ENCODE results near the gene XAF1. TPM values are rescaled to one million over a fixed set of nuclear protein-coding genes. Genes with fewer than 3 reads are reported as not detected.

The XAF1 gene
- total and polyA plus RNA-seq, 2 donors (not counting 1 experiment from before 2014, with no cell fraction given), result 3.2 to 98.9 TPM

GRCh38 chr17:6796887-6797490 is 41.1 kb downstream of the XAF1 start:
- H3K9ac ChIP-seq (ENCODE audit: insufficient read depth, low read length), result no peak overlapping the region
- peaks cover 3% of the 10 kb centered on the region for H3K27me3 ChIP-seq (ENCODE audit: control insufficient read depth, insufficient read depth, low read length)
- H3K4me2 ChIP-seq (ENCODE audit: extremely low read depth, insufficient read depth, low read length), result no peak overlapping the region
- no peak overlapping the region for H3K4me3 ChIP-seq (replicated peaks in 1 of 4; ENCODE audit: control extremely low read depth in 1 of 4, insufficient read depth in 1 of 4, low read depth in 3 of 4, low read length in 4 of 4)
- H3K36me3 ChIP-seq (ENCODE audit: control insufficient read depth, insufficient read depth, low read length), result no peaks in the 10 kb centered on the region
- no peaks in the 10 kb centered on the region for H4K20me1 ChIP-seq (ENCODE audit: control insufficient read depth, extremely low read depth, insufficient read depth, low read length)
- TF ChIP-seq CTCF (conservative IDR thresholded peaks at IDR 0.05 in 1 of 2, IDR thresholded peaks at IDR 0.05 in 1 of 2; ENCODE audit: low read depth in 1 of 2, low read length in 2 of 2) (no peak), EZH2 (IDR thresholded peaks at IDR 0.05; ENCODE audit: low read length, missing control alignments) (no peak)
- DNase-seq (ENCODE audit: low read depth in 2 of 2), result peak in 1 of 2 donors; percentile 32
- H3K4me1 ChIP-seq (ENCODE audit: control insufficient read depth, extremely low read depth, insufficient read depth, low read length), result no peaks in the 10 kb centered on the region
- H3K79me2 ChIP-seq (ENCODE audit: control insufficient read depth, insufficient read depth, low read length), result no peaks in the 10 kb centered on the region
- no peak overlapping the region for H3K27ac ChIP-seq (ENCODE audit: insufficient read depth, low read length)
- no peaks in the 10 kb centered on the region for H3K9me3 ChIP-seq (ENCODE audit: control insufficient read depth, insufficient read depth, low read depth, low read length)
- no peak overlapping the region for H2AFZ ChIP-seq (ENCODE audit: low read length)

- DNase-seq (ENCODE audit: low read depth in 2 of 2), result no peak
- Histone ChIP-seq H2AFZ (ENCODE audit: low read length) (no peak overlapping the region), H3K27me3 (ENCODE audit: control insufficient read depth, insufficient read depth, low read length) (peaks cover 3% of the 10 kb centered on the region), H3K79me2 (ENCODE audit: control insufficient read depth, insufficient read depth, low read length) (no peaks in the 10 kb centered on the region), H3K27ac (ENCODE audit: insufficient read depth, low read length) (no peak overlapping the region), H3K9me3 (ENCODE audit: control insufficient read depth, insufficient read depth, low read depth, low read length) (no peaks in the 10 kb centered on the region), H3K4me3 (replicated peaks in 1 of 4; ENCODE audit: control extremely low read depth in 1 of 4, insufficient read depth in 1 of 4, low read depth in 3 of 4, low read length in 4 of 4) (no peak overlapping the region), H3K36me3 (ENCODE audit: control insufficient read depth, insufficient read depth, low read length) (no peaks in the 10 kb centered on the region), H4K20me1 (ENCODE audit: control insufficient read depth, extremely low read depth, insufficient read depth, low read length) (no peaks in the 10 kb centered on the region), H3K9ac (ENCODE audit: insufficient read depth, low read length) (no peak overlapping the region), H3K4me1 (ENCODE audit: control insufficient read depth, extremely low read depth, insufficient read depth, low read length) (no peaks in the 10 kb centered on the region), H3K4me2 (ENCODE audit: extremely low read depth, insufficient read depth, low read length) (no peak overlapping the region)
- TF ChIP-seq EZH2 (IDR thresholded peaks at IDR 0.05; ENCODE audit: low read length, missing control alignments) (no peak), CTCF (conservative IDR thresholded peaks at IDR 0.05 in 1 of 2, IDR thresholded peaks at IDR 0.05 in 1 of 2; ENCODE audit: low read depth in 1 of 2, low read length in 2 of 2) (no peak)
These were observed 42.0 kb downstream of the XAF1 start for GRCh38 chr17:6797718-6798351.

- Histone ChIP-seq H4K20me1 (ENCODE audit: control insufficient read depth, extremely low read depth, insufficient read depth, low read length) (no peaks in the 10 kb centered on the region), H3K4me1 (ENCODE audit: control insufficient read depth, extremely low read depth, insufficient read depth, low read length) (no peaks in the 10 kb centered on the region), H3K27me3 (ENCODE audit: control insufficient read depth, insufficient read depth, low read length) (peaks cover 3% of the 10 kb centered on the region), H3K4me2 (ENCODE audit: extremely low read depth, insufficient read depth, low read length) (no peak overlapping the region), H3K4me3 (replicated peaks in 1 of 4; ENCODE audit: control extremely low read depth in 1 of 4, insufficient read depth in 1 of 4, low read depth in 3 of 4, low read length in 4 of 4) (no peak overlapping the region), H2AFZ (ENCODE audit: low read length) (no peak overlapping the region), H3K27ac (ENCODE audit: insufficient read depth, low read length) (no peak overlapping the region), H3K79me2 (ENCODE audit: control insufficient read depth, insufficient read depth, low read length) (no peaks in the 10 kb centered on the region), H3K9ac (ENCODE audit: insufficient read depth, low read length) (no peak overlapping the region), H3K9me3 (ENCODE audit: control insufficient read depth, insufficient read depth, low read depth, low read length) (no peaks in the 10 kb centered on the region), H3K36me3 (ENCODE audit: control insufficient read depth, insufficient read depth, low read length) (no peaks in the 10 kb centered on the region)
- DNase-seq (ENCODE audit: low read depth in 2 of 2), result no peak
- TF ChIP-seq CTCF (conservative IDR thresholded peaks at IDR 0.05 in 1 of 2, IDR thresholded peaks at IDR 0.05 in 1 of 2; ENCODE audit: low read depth in 1 of 2, low read length in 2 of 2), result no peak
- no peak for TF ChIP-seq EZH2 (IDR thresholded peaks at IDR 0.05; ENCODE audit: low read length, missing control alignments)
These were observed 43.9 kb downstream of the XAF1 start for GRCh38 chr17:6799738-6800137.

All from fibroblast of lung (primary cell).